Loucy (cell line): ENCODE measurements around the gene AMPD1.

ENCODE experiments used
- H2AFZ ChIP-seq: fragments of 200-600 bp; sonication (generic); 2 replicates; pipeline ENCODE4 v1.6.0; 2016; ENCODE audit warnings: antibody characterized with exemption, mild to moderate bottlenecking, low read length, moderate library complexity
- H3F3A ChIP-seq: fragments of 200-600 bp; 2 replicates; pipeline ENCODE4 v1.6.0; 2016; ENCODE audit warnings: antibody characterized with exemption, low read depth, mild to moderate bottlenecking
- H3K27me3 ChIP-seq: fragments of 200-600 bp; sonication (generic); 2 replicates; pipeline ENCODE4 v1.6.1; 2014; ENCODE audit warnings: low read length, mild to moderate bottlenecking; ENCODE audit not compliant: insufficient read depth, poor library complexity, severe bottlenecking
- H3K36me3 ChIP-seq: fragments of 200-600 bp; sonication (generic); 2 replicates; pipeline ENCODE4 v1.6.1; 2016; ENCODE audit warnings: low read length; ENCODE audit not compliant: insufficient read depth
- H3K4me1 ChIP-seq: fragments of 200-600 bp; sonication (generic); 2 replicates; pipeline ENCODE4 v1.5.1; 2014; ENCODE audit warnings: low read length, mild to moderate bottlenecking; ENCODE audit not compliant: insufficient read depth, poor library complexity, severe bottlenecking
- H3K4me2 ChIP-seq: fragments of 200-600 bp; sonication (generic); 2 replicates; pipeline ENCODE4 v1.6.0; 2014; ENCODE audit warnings: antibody characterized with exemption, low read length, low read depth, mild to moderate bottlenecking; ENCODE audit not compliant: poor library complexity, severe bottlenecking
- H3K4me3 ChIP-seq: fragments of 200-600 bp; sonication (generic); 2 replicates; pipeline ENCODE4 v1.5.1; 2014; ENCODE audit warnings: low read length, mild to moderate bottlenecking, mixed read lengths; ENCODE audit not compliant: poor library complexity, severe bottlenecking
- H3K79me2 ChIP-seq: fragments of 200-600 bp; sonication (generic); 2 replicates; pipeline ENCODE4 v1.6.1; 2014; ENCODE audit warnings: low read length; ENCODE audit not compliant: insufficient read depth
- H3K9ac ChIP-seq: fragments of 200-600 bp; sonication (generic); 2 replicates; pipeline ENCODE4 v1.6.0; 2014; ENCODE audit warnings: mild to moderate bottlenecking, low read depth, low read length, moderate library complexity; ENCODE audit not compliant: poor library complexity, severe bottlenecking
- H3K9me2 ChIP-seq: fragments of 200-600 bp; sonication (generic); replicated peaks from 2 replicates; pipeline ENCODE4 v1.6.1; 2016; ENCODE audit warnings: low read depth, low read length, mixed read lengths
- H3K9me3 ChIP-seq: fragments of 200-600 bp; sonication (generic); 2 replicates; pipeline ENCODE4 v1.6.1; 2014; ENCODE audit warnings: mild to moderate bottlenecking, antibody characterized with exemption, low read length, low read depth; ENCODE audit not compliant: insufficient read depth
- H4K20me1 ChIP-seq: fragments of 200-600 bp; sonication (generic); 2 replicates; pipeline ENCODE4 v1.6.0; 2014; ENCODE audit warnings: antibody characterized with exemption, low read length, mild to moderate bottlenecking; ENCODE audit not compliant: insufficient read depth, poor library complexity, severe bottlenecking
- CTCF ChIP-seq: fragments of 200-600 bp; sonication (generic); conservative IDR thresholded peaks from 2 replicates; pipeline ENCODE4 v1.5.1; 2014; ENCODE audit warnings: mild to moderate bottlenecking, antibody characterized with exemption, low read length
- EZH2phosphoT487 ChIP-seq: fragments of 200-600 bp; IDR thresholded peaks from 2 replicates; pipeline ENCODE4 v1.6.1; 2018; ENCODE audit warnings: antibody characterized with exemption, mild to moderate bottlenecking, moderate library complexity, borderline replicate concordance

The AMPD1 gene

GRCh38 chr1:114720492-114720891, 25.1 kb upstream of the AMPD1 start:
- peaks cover 10% of the 10 kb centered on the region for H3F3A ChIP-seq

GRCh38 chr1:114719424-114719787, 24.1 kb upstream of the AMPD1 start:
- Histone ChIP-seq H2AFZ (no peak overlapping the region), H3K4me1 (peaks cover 8% of the 10 kb centered on the region), H3K4me2 (no peak overlapping the region), H3F3A (peaks cover 10% of the 10 kb centered on the region), H3K79me2 (peaks cover 22% of the 10 kb centered on the region), H3K27me3 (no peaks in the 10 kb centered on the region), H3K36me3 (peaks cover 75% of the 10 kb centered on the region), H3K9me3 (no peaks in the 10 kb centered on the region), H3K9ac (no peak overlapping the region), H3K4me3 (no peak overlapping the region), H4K20me1 (peaks cover 9% of the 10 kb centered on the region), H3K9me2 (no peaks in the 10 kb centered on the region)
- TF ChIP-seq EZH2phosphoT487, result no peak
- TF ChIP-seq CTCF, result no peak

More at GRCh38 chr1:114720492-114720891, 25.1 kb upstream of the AMPD1 start:
- H4K20me1 ChIP-seq, result peaks cover 5% of the 10 kb centered on the region
- no peak overlapping the region for H3K4me3 ChIP-seq
- H3K9me3 ChIP-seq, result no peaks in the 10 kb centered on the region
- peaks cover 11% of the 10 kb centered on the region for H3K79me2 ChIP-seq
- peaks cover 86% of the 10 kb centered on the region for H3K36me3 ChIP-seq
- no peak overlapping the region for H2AFZ ChIP-seq
- no peak overlapping the region for H3K4me2 ChIP-seq
- H3K9me2 ChIP-seq, result no peaks in the 10 kb centered on the region
- no peaks in the 10 kb centered on the region for H3K27me3 ChIP-seq
- H3K4me1 ChIP-seq, result peaks cover 4% of the 10 kb centered on the region
- TF ChIP-seq EZH2phosphoT487 (no peak), CTCF (no peak)
- no peak overlapping the region for H3K9ac ChIP-seq

GRCh38 chr1:114718661-114719423, 23.5 kb upstream of the AMPD1 start:
- peaks cover 69% of the 10 kb centered on the region for H3K36me3 ChIP-seq
- H3K4me1 ChIP-seq, result peaks cover 11% of the 10 kb centered on the region
- H3K9me3 ChIP-seq, result no peaks in the 10 kb centered on the region
- H3K9ac ChIP-seq, result no peak overlapping the region
- no peaks in the 10 kb centered on the region for H3K27me3 ChIP-seq
- peaks cover 12% of the 10 kb centered on the region for H4K20me1 ChIP-seq
- H3K9me2 ChIP-seq, result no peaks in the 10 kb centered on the region
- no peak overlapping the region for H3K4me3 ChIP-seq
- H2AFZ ChIP-seq, result no peak overlapping the region
- peaks cover 27% of the 10 kb centered on the region for H3K79me2 ChIP-seq
- H3F3A ChIP-seq, result peaks cover 10% of the 10 kb centered on the region
- H3K4me2 ChIP-seq, result no peak overlapping the region
- TF ChIP-seq EZH2phosphoT487 (no peak), CTCF (no peak)
